Body of pancreas (tissue), 4 donors: ENCODE measurements around the gene NANOS3.

Source experiments
- POLR2A ChIP-seq, 3 donors: fragments of 450-650 bp; IDR thresholded peaks; one replicate each; pipeline ENCODE4 v1.6.1; 2016; ENCODE audit warnings: antibody characterized with exemption in 3 of 3, mild to moderate bottlenecking in 2 of 3
- TF ChIP-seq, protein P1 (sequence below), 7 experiments: fragments of 450-650 bp in 4 of 7; fragments of 200-600 bp in 3 of 7; sonication (generic) in 3 of 7; IDR thresholded peaks; one replicate each; pipeline ENCODE4 v1.5.1; 2016 to 2019; ENCODE audit warnings: antibody characterized with exemption in 7 of 7

DNA sequence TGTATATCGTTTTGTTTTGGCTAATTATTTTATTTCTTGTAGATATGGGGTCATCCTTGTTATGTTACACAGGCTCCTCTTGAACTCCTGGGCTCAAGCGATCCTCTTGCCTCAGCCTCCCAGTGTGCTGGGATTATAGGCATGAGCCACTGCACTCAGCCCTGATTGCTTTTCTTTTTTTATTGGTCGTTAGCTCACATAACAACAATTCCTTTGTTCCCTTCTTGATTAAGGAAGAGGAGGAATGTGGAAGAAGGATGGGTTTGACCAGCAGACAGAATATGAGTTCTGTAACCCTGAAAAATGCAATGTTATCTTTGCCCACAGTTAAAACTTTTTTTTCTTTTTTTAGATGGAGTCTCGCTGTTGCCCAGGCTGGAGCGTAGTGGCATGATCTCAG is 17.6 kb downstream of the NANOS3 start:
- no peak for TF ChIP-seq POLR2A (IDR thresholded peaks at IDR 0.05)
- TF ChIP-seq, protein P1, sequence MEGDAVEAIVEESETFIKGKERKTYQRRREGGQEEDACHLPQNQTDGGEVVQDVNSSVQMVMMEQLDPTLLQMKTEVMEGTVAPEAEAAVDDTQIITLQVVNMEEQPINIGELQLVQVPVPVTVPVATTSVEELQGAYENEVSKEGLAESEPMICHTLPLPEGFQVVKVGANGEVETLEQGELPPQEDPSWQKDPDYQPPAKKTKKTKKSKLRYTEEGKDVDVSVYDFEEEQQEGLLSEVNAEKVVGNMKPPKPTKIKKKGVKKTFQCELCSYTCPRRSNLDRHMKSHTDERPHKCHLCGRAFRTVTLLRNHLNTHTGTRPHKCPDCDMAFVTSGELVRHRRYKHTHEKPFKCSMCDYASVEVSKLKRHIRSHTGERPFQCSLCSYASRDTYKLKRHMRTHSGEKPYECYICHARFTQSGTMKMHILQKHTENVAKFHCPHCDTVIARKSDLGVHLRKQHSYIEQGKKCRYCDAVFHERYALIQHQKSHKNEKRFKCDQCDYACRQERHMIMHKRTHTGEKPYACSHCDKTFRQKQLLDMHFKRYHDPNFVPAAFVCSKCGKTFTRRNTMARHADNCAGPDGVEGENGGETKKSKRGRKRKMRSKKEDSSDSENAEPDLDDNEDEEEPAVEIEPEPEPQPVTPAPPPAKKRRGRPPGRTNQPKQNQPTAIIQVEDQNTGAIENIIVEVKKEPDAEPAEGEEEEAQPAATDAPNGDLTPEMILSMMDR (IDR thresholded peaks at IDR 0.05), result no peak
